ENCODE results near the gene STIM1. TPM values are rescaled to one million over a fixed set of nuclear protein-coding genes. Genes with fewer than 3 reads are reported as not detected.

STIM1 gene
- total and polyA plus RNA-seq, 10 of the 15 experiments (the other 5 are each of a cell fraction or from before 2014, with no cell fraction given) = 8.6 to 57.7 (median 29.3) TPM

GRCh38 chr11:3840870-3841425, 14.5 kb upstream of the STIM1 start, which contains the start of gene RHOG (continued):
- no peak for TF ChIP-seq ZBTB11 (CRISPR knock-in tag; IDR thresholded peaks at IDR 0.05)
- TF ChIP-seq BRCA1 (IDR thresholded peaks at IDR 0.05; ENCODE audit: low read depth, low read length) = no peak
- no peak for TF ChIP-seq SUPT20H (IDR thresholded peaks at IDR 0.05; ENCODE audit: borderline replicate concordance, control insufficient read depth, low read depth, low read length)
- no peak for TF ChIP-seq USF1 (IDR thresholded peaks at IDR 0.05; ENCODE audit: borderline replicate concordance, extremely low read length, insufficient read depth, low read depth, low read length)
- no peak for TF ChIP-seq MLLT1 (IDR thresholded peaks at IDR 0.05)
- peak; percentile 44; the same call in 1 of the 2 replicates for TF ChIP-seq JUNB (IDR thresholded peaks at IDR 0.05)
- no peak for TF ChIP-seq POLR2AphosphoS2 (IDR thresholded peaks at IDR 0.05; ENCODE audit: low read depth, low read length)
- TF ChIP-seq SMAD5 (IDR thresholded peaks at IDR 0.05; ENCODE audit: low read depth) = 0 out of 2 replicates have a peak, but pooled peaks have one; percentile 1
- TF ChIP-seq SRF (IDR thresholded peaks at IDR 0.05; ENCODE audit: low read depth in 2 of 2, low read length in 2 of 2) = no peak
- 0 out of 2 replicates have a peak, but pooled peaks have one; percentile 18 for TF ChIP-seq ELK1 (IDR thresholded peaks at IDR 0.05; ENCODE audit: low read depth, low read length)
- TF ChIP-seq DPF2 (IDR thresholded peaks at IDR 0.05) = no peak
- TF ChIP-seq HDAC2 (IDR thresholded peaks at IDR 0.05) = no peak
- TF ChIP-seq FOXK2 (IDR thresholded peaks at IDR 0.05) = no peak
- TF ChIP-seq CUX1 (IDR thresholded peaks at IDR 0.05; ENCODE audit: insufficient replicate concordance, low read depth, low read length) = no peak
- no peak for TF ChIP-seq ZBTB33 (IDR thresholded peaks at IDR 0.05)

All from GM12878 (cell line).